Measurements from ENCODE around the gene PTPN20.
"Not testable (repeated sequence)": the region's sequence is repeated elsewhere in the genome, so short reads cannot be mapped to it uniquely, and the experiment has no call there.

PTPN20 gene, protein sequence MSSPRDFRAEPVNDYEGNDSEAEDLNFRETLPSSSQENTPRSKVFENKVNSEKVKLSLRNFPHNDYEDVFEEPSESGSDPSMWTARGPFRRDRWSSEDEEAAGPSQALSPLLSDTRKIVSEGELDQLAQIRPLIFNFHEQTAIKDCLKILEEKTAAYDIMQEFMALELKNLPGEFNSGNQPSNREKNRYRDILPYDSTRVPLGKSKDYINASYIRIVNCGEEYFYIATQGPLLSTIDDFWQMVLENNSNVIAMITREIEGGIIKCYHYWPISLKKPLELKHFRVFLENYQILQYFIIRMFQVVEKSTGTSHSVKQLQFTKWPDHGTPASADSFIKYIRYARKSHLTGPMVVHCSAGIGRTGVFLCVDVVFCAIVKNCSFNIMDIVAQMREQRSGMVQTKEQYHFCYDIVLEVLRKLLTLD

GRCh38 chr10:46911144-46911876, at the start of gene PTPN20:
PTPN20 (plus strand) TSS chr10:46911428; CDS start chr10:46932500, 21,072 bp downstream.
- in situ Hi-C loops (cut with MboI; ENCODE audit: low pct_unique_long_range_greater_than_20kb, low sequenced_read_pairs, unreplicated experiment): not testable (repeated sequence)
- peak; percentile 1 for DNase-seq (ENCODE audit: low spot score)

DNA sequence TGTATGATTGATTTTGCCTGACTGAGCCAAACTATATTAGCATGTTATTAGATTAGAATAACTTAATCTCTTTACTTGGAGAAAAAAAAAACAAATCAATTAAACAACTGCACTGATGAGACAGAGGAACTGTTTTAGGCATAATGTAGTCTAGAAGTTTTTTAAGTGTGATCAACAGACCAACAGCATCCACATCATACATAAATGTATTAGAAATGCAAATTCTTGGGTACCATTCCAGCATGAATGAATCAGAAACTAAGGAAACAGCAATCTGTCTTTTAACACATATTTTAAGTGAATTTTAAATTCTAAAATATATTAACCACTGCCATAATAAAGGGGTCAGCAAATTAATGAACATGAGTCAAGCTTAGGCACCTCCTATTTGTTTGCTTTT, 41.5 kb upstream of the PTPN20 start:
- DNase-seq (ENCODE audit: low spot score); in situ Hi-C loops (cut with MboI; ENCODE audit: low pct_unique_long_range_greater_than_20kb, low sequenced_read_pairs, unreplicated experiment): not testable (repeated sequence)

GRCh38 chr10:46871583-46871982, 39.6 kb upstream of the PTPN20 start:
- in situ Hi-C loops (cut with MboI; ENCODE audit: low pct_unique_long_range_greater_than_20kb, low sequenced_read_pairs, unreplicated experiment); DNase-seq (ENCODE audit: low spot score): not testable (repeated sequence)

DNA sequence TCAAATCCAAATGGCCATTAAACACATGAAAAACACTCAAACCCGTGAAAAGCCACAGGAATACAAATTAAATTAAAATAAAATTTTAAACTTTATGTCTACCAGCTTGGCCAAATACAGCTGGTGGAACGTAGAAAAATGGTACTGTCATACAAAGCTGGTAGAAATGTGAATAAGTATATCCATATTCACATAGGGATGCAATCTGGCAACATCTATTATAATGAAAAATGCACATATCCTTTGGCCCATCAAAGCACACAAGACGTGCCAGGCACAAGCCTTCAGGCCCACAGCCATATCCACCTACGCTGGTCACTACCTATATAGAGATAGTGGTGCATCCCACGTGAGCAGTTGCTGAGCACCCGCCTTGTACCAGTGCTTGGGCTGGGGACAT, 35.9 kb upstream of the PTPN20 start:
- in situ Hi-C loops (cut with MboI; ENCODE audit: low pct_unique_long_range_greater_than_20kb, low sequenced_read_pairs, unreplicated experiment); DNase-seq (ENCODE audit: low spot score): not testable (repeated sequence)

GRCh38 chr10:46876773-46877172, 34.5 kb upstream of the PTPN20 start:
- DNase-seq (ENCODE audit: low spot score); in situ Hi-C loops (cut with MboI; ENCODE audit: low pct_unique_long_range_greater_than_20kb, low sequenced_read_pairs, unreplicated experiment): not testable (repeated sequence)

- DNase-seq (ENCODE audit: low spot score); in situ Hi-C loops (cut with MboI; ENCODE audit: low pct_unique_long_range_greater_than_20kb, low sequenced_read_pairs, unreplicated experiment): not testable (repeated sequence)
These were observed 32.5 kb upstream of the PTPN20 start for GRCh38 chr10:46878761-46879160.

- DNase-seq (ENCODE audit: low spot score); in situ Hi-C loops (cut with MboI; ENCODE audit: low pct_unique_long_range_greater_than_20kb, low sequenced_read_pairs, unreplicated experiment): not testable (repeated sequence)
These were observed 20.2 kb upstream of the PTPN20 start for GRCh38 chr10:46890813-46891611.

DNA sequence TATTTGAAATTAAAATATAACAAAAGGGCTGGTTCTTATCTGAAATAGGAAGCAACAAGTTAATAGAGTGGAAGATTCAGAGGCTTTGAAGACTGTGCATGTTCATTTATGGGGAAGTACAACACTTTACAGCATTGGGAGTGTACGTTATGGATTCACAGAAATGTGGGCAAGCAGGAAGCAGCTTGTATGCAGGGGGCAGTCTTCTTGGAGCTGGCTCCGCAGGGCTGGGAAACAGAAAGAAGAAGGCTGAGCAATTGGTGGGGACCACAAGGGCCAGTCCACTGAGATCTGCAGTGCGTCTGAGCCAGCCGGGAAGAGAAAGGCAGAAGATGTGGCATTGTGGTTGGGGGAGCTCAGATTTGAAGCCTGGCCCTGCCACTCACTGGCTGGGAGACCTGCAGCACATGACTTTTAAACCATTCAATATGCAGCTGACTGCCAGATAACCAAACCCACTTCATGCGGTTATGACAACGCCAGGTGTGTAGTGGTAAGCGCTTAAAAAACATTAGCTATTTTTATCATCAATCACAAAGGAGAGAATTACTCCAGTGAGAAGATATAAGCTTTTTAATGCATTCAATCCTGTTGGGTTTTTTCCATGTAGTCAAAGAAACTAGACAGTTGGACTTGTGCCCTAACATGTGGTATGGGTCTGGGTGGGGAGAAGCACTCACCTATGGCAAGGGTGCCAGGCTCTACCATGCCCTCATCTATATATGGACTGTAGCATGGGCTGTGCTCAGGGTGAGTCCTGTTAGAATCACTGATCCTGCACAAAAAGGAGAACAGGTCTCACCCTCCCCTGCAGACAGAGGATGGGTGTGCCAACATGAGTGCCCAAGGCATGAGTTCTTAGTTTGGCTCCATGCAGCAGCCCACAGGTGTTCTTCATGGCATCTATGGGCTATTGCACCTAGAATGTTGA, 14.2 kb upstream of the PTPN20 start:
- DNase-seq (ENCODE audit: low spot score); in situ Hi-C loops (cut with MboI; ENCODE audit: low pct_unique_long_range_greater_than_20kb, low sequenced_read_pairs, unreplicated experiment): not testable (repeated sequence)

DNA sequence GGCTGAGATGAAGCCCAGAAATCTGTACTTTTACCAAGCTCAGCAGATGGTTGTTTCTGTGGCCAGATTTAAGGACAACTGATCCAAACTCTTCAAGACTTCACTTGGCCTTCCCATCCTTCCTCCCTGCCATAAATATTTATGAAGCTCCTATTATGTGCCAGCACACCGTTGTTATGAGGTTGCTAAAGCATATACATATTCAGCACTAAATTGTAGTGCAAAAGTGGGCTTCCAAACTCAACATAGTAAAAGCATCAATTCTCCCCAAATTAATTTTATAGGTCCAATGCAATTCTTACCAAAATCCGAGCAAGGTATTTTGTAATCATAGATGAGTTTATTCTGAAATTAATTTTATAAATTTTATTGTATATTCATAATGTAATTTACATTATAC, 10.0 kb upstream of the PTPN20 start:
- DNase-seq (ENCODE audit: low spot score): not testable (repeated sequence)

GRCh38 chr10:46903874-46904273, 7.4 kb upstream of the PTPN20 start:
- DNase-seq (ENCODE audit: low spot score); in situ Hi-C loops (cut with MboI; ENCODE audit: low pct_unique_long_range_greater_than_20kb, low sequenced_read_pairs, unreplicated experiment): not testable (repeated sequence)

More for the DNA sequence above, 10.0 kb upstream of the PTPN20 start:
- in situ Hi-C loops (cut with MboI; ENCODE audit: low pct_unique_long_range_greater_than_20kb, low sequenced_read_pairs, unreplicated experiment): not testable (repeated sequence)

GRCh38 chr10:46906359-46906758, 4.9 kb upstream of the PTPN20 start:
- DNase-seq (ENCODE audit: low spot score); in situ Hi-C loops (cut with MboI; ENCODE audit: low pct_unique_long_range_greater_than_20kb, low sequenced_read_pairs, unreplicated experiment): not testable (repeated sequence)

DNA sequence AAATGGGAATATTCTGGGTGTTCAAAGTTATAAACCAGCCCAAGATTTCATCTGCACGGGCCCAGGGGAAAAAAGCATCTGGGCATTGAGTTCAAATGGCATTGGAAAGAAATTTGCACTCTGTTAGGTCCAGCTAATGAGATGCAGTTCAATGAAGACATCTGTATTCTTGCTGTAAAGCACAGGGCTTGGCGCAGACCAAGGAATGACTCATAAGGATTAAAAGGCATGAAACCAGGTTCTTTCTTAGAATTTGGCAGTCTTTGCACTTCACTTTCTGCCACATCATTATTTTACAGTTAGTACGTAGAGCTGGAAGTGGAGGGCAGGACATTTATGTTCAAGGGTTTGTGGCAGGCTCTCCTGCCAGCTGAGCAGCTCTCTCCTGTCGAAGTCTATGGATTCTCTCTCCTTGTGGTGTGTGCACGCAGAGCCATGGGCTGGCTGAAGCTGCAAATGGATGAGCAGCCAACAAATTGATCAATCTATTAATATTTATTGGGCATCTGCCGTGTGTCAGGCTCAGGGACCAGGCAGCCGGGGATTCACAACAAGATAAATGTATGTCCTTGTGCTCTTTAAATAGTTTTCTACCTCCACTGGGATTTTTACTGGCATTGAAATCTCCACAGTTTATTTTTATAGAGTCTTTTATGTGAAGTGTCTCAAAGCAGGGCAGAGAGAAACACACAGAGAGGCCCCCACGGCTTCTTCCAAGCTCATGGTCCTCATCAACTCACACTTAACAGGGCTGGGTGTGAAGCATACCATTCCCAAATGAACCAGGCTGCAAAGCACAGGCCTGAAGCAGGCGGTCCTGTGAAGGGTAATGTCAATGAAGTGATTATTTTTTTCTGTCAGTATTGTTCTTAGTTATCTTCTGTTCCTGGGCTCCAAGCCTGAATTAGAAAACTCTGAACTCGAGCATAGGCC, 3.8 kb upstream of the PTPN20 start:
- in situ Hi-C loops (cut with MboI; ENCODE audit: low pct_unique_long_range_greater_than_20kb, low sequenced_read_pairs, unreplicated experiment); DNase-seq (ENCODE audit: low spot score): not testable (repeated sequence)

DNA sequence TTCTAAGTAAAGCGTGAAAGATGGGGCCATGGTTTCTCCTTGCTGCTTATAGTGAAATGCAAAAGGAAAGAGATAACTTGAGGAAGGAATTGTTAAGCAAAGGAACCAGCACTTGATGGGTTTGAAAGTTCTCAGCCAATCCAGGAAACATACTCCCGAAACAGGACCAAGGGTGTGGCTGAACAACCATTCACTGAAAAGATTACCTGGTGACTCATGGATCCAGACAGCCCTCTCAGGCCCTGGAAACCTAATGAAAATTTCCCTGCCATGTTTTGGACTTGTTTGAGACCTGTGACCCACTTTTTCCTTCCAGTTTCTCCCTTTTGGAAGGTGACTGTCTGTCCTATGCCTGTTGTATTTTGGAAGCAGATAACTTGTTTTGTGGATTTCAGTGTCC, 11.3 kb downstream of the PTPN20 start:
- in situ Hi-C loops (cut with MboI; ENCODE audit: low pct_unique_long_range_greater_than_20kb, low sequenced_read_pairs, unreplicated experiment); DNase-seq (ENCODE audit: low spot score): not testable (repeated sequence)

DNA sequence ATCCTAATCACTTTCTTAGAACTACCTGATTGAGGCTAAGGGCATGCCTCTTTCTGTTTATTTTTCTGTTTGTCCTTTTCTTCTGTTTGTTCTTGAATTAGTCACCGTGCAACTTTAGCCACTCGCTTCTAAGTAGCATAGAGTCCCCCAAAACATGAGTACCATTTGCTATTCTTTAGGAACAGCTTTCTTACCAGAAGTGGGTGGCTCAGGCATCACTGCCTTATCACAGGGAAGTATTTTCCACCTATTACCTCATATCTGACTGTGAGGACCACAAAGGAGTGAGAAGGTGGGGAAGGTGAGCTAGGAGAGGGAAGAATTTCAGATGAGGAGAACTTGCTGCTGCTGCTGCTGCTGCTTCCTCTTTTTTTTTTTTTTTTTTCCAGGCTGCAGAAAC, 13.9 kb downstream of the PTPN20 start:
- in situ Hi-C loops (cut with MboI; ENCODE audit: low pct_unique_long_range_greater_than_20kb, low sequenced_read_pairs, unreplicated experiment): not testable (repeated sequence)

DNA sequence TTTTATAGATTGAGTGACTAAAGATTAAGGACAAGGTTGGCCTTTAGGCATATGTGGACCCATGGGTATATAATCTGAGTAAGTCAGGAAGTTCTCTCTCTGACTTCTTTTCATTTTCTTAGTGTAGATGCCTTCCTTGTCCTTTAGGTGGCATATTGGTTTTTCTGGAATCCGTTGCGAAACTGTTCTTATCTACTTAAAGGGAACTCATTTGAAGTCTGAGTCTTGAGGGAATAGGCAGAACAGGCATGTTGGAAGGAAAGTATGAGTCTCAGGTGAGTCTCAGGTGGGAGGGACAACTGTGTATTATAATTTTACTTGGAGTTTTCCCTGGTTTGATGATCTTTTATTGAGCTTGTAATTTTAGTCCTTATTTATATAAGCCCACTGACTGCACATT, 14.6 kb downstream of the PTPN20 start:
- in situ Hi-C loops (cut with MboI; ENCODE audit: low pct_unique_long_range_greater_than_20kb, low sequenced_read_pairs, unreplicated experiment); DNase-seq (ENCODE audit: low spot score): not testable (repeated sequence)

More for the DNA sequence above, 13.9 kb downstream of the PTPN20 start:
- not testable (repeated sequence) for DNase-seq (ENCODE audit: low spot score)

DNA sequence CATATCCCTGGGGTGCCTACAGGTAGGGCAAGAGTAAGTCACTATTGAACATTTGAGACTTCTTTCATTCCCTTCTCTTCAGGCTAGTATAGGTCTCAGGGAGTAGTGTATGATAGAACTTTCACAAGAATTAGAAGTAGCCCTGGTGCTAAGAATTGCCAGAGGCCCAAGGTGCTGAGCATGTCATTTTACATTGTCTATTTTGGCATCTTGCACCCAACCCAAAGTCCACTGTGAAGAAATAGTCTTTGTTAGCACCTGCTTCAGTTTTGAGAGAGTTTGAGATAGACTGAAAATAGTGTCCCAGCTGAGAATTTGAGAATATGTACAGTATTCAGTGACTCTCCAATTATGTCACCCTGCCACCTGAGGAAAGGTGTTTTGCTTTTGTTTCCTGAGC, 17.6 kb downstream of the PTPN20 start:
- in situ Hi-C loops (cut with MboI; ENCODE audit: low pct_unique_long_range_greater_than_20kb, low sequenced_read_pairs, unreplicated experiment): not testable (repeated sequence)

More for the DNA sequence above, 17.6 kb downstream of the PTPN20 start:
- not testable (repeated sequence) for DNase-seq (ENCODE audit: low spot score)
